ENCODE measurements around the gene KDM4C. TPM values are rescaled to one million over a fixed set of nuclear protein-coding genes. Genes with fewer than 3 reads are reported as not detected.

KDM4C gene
- total and polyA plus RNA-seq, 2 of the 13 experiments (the other 11 are each of a cell fraction or from before 2014, with no cell fraction given): 19.4 to 23.6 TPM

- Histone ChIP-seq H3K79me2 (ENCODE audit: insufficient read depth, low read length) (no peaks in the 10 kb centered on the region), H2AFZ (ENCODE audit: low read length) (no peak overlapping the region), H3K4me3 (replicated peaks in 1 of 3; ENCODE audit: insufficient read depth in 1 of 3, low read depth in 2 of 3, low read length in 3 of 3) (no peak overlapping the region), H3K9ac (ENCODE audit: insufficient read depth, low read depth, low read length) (no peak overlapping the region), H4K20me1 (ENCODE audit: insufficient read depth, low read length) (no peaks in the 10 kb centered on the region), H3K27ac (ENCODE audit: extremely low read length, insufficient read depth, low read length) (no peak overlapping the region), H3K4me2 (ENCODE audit: low read depth, low read length) (no peak overlapping the region), H3K27me3 (ENCODE audit: control insufficient read depth in 1 of 2, insufficient read depth in 2 of 2, low read length in 2 of 2) (no peaks in the 10 kb centered on the region), H3K9me3 (ENCODE audit: low read length) (no peaks in the 10 kb centered on the region), H3K4me1 (ENCODE audit: insufficient read depth, low read length) (peaks cover 17% of the 10 kb centered on the region), H3K36me3 (replicated peaks in 1 of 2; ENCODE audit: control insufficient read depth in 1 of 2, insufficient read depth in 2 of 2, low read length in 2 of 2) (peaks cover 13 to 35% of the 10 kb centered on the region in 2 experiments)
- no peak for ATAC-seq
- TF ChIP-seq STAG1 (CRISPR knock-in tag; IDR thresholded peaks at IDR 0.05) (no peak), SRY (CRISPR knock-in tag; IDR thresholded peaks at IDR 0.05) (no peak), TAF1 (CRISPR knock-in tag; IDR thresholded peaks at IDR 0.05) (no peak), ZGPAT (CRISPR knock-in tag; IDR thresholded peaks at IDR 0.05) (no peak), NFKB2 (CRISPR knock-in tag; IDR thresholded peaks at IDR 0.05; ENCODE audit: borderline replicate concordance) (no peak), RBM22 (optimal IDR thresholded peaks at IDR 0.05; ENCODE audit: low read length) (no peak), GATAD1 (CRISPR knock-in tag; IDR thresholded peaks at IDR 0.05) (no peak), TFE3 (CRISPR knock-in tag; IDR thresholded peaks at IDR 0.05) (no peak), ZNF512 (CRISPR knock-in tag; IDR thresholded peaks at IDR 0.05) (no peak), TEAD2 (CRISPR knock-in tag; IDR thresholded peaks at IDR 0.05) (no peak), ZNF143 (CRISPR knock-in tag; IDR thresholded peaks at IDR 0.05) (no peak)
- ChIA-PET CTCF (ENCODE audit: low intra/inter-chr PET ratio, low total read pairs) (no interaction called here), POLR2A (interaction anchor here (1.0 kb wide), 1 partner anchor 12 kb away, joined by 3 read pairs; no protein-coding TSS in a partner anchor)
- BruUV-seq (replicated peaks): no TSS peak
- in situ Hi-C loops (cut with HindIII; ENCODE audit: extremely low pct_ligation_motif_present, low pct_unique_long_range_greater_than_20kb) (no loop called here), intact Hi-C loops (cut with micrococcal nuclease; ENCODE audit: unreplicated experiment) (no loop called here)
- DNase-seq (ENCODE audit: low spot score): no peak
- FAIRE-seq: no peak
- WGBS (ENCODE audit: low lambda C conversion rate): 97% methylated on average over 5 of the region's 5 CpGs
Observed at GRCh38 chr9:6889868-6890267, 132.1 kb downstream of the KDM4C start.
